Measurements from ENCODE around the gene TDRD7.

Gene TDRD7

GRCh38 chr9:97387936-97388684, 23.8 kb upstream of the TDRD7 start:
- DNase-seq (ENCODE audit: low read depth), result no peak

GRCh38 chr9:97388721-97389238, 23.1 kb upstream of the TDRD7 start:
- no peak for DNase-seq (ENCODE audit: low read depth)

- no peak for DNase-seq (ENCODE audit: low read depth)
Measured at GRCh38 chr9:97389249-97389648, 22.6 kb upstream of the TDRD7 start.

DNA sequence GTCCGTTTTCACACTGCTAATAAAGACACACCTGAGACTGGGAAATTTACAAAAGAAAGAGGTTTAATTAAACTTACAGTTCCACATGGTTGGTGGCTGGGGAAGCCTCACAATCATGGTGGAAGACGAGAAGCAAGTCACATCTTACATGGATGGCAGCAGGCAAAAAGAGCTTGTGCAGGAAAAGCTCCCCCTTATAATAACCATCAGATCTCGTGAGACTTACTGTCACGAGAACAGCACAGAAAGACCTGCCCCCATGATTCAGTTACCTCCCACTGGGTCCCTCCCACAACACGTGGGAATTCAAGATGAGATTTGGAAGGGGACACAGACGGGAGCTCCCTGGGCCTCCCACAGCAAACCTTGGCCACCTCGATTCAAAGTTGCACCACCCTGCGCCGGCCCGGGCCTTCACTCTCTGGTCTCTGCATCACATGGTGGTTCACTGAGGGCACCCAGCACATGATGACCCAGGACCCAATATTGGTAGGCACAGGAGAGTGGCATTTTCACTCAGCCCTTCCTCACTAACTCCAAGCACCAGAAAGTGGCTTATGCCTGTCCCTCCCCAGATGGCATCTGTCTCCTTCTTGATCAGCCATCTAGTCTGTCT, 21.0 kb upstream of the TDRD7 start:
- DNase-seq (ENCODE audit: low read depth), result no peak

GRCh38 chr9:97394881-97395280, 17.0 kb upstream of the TDRD7 start:
- no peak for DNase-seq (ENCODE audit: low read depth)

DNA sequence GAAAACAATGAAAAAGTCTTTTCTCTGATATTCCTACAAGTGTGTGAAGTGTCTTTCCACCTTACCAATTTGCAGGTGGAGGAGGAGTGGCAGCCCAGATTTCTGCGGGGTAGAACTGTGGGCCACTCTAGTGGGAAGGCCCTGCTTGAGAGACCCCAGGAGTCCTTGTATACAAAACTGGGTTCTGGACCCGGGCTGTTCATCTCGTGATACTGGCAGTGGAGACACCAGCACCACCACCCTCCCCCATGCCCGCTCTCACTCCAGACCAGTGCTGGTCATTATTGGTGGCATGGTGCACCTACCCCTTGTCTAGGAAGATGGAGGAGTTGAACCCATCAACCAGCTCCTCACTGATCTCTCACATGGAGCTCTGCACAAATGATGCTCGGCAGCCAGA, 16.2 kb upstream of the TDRD7 start:
- DNase-seq (ENCODE audit: low read depth), result no peak

DNA sequence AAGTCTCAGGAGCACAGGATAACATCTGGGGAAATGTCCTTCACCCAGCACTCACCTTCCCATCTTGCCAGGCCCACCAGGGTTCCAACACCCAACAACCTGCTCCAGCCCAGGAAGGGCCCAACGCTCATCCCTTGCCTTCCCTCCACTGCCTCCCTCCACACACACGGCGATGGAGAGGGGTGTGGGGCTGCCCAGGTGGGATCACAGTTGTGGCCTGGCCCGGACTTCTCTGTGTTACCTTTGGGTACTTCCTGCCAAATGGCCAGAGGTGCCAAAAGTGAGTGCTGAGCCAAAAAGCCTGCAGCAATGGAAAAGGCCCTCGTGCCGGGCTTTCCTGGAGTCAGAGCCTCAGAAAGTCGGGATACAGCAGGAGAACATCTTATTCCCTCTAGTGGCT, 15.6 kb upstream of the TDRD7 start:
- no peak for DNase-seq (ENCODE audit: low read depth)

DNA sequence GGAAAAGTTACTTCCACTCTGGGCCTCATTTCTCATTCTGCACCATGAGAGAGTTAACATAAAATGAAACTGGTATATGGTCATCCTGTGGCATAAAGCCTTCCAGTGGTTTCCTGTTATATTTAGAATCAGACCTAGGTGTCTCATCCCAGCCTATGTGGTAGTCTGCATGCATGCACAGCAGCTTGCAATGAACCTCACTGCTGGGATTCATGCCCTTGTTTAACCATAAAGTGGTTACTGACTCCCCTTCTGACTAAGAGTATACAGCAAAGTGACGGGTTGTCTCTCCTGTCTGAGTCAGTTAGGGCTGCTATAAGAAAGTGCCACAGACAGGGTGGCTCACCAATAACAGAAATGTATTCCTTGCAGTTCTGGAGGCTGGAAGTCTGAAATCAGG, 14.7 kb upstream of the TDRD7 start:
- no peak for DNase-seq (ENCODE audit: low read depth)

DNA sequence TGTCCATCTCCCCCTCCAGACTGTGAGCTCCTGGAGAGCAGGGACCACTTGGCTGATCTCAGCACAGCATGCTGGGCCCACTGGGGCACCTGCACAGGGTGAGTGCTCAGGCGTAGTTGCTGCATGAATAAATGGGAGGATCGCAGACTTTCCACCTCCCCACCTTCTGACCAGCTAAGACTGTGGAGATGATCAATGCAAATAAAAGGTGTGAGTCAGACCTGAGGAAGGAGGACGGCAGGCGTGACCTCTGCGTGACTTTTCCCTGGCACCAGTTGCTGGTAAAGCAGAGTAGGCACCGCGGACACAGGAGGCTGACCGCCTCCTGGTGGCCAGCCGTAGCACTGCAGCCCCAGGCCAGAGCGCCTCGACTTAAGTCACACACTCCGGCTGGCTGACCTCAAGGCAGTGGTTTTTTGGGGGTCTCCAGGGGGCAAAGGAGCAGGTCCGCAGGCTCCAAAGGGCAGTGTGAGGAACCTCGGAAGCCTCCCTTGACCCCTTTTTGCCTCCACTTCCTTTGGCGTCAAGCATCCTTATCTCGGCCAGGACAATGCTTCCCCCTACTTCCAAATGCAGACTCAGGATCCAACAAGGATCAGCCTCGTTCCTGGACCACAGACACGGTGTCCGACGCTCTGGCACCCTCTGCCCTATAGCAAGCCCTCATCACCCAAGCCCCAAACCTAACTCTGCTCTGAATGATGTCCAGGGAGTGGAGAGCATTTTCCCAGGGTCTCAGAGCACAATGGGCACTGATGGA, 12.7 kb upstream of the TDRD7 start:
- peak; percentile 35 for DNase-seq (ENCODE audit: low read depth)

DNA sequence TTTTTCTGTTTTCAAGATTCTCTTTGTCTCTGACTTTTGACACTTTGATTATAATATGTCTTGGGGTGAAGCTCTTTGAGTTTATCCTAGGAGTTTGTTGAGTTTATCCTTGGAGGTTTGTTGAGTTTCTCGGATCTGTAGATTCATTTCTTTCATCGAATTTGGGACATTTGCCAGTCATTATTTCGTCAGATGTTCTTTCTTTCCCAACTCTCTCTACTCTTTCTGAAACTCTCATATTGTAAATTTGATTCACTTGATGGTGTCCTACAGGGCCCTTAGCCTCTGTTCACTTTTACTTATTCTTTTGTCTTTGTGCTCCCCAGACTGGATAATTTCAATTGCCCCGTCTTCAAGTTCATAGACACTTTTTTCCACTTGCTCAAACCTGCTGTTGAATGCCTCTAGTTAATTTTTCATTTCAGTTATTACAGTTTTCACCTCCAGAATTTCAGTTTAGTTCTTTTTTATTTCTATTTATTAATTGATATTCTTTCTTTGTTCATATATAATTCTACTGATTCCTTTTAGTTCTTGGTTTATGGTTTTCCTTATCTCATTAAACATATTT, 8.1 kb upstream of the TDRD7 start:
- DNase-seq (ENCODE audit: low read depth), result no peak

- no peak for DNase-seq (ENCODE audit: low read depth)
Measured at GRCh38 chr9:97405551-97405950, 6.3 kb upstream of the TDRD7 start.

DNA sequence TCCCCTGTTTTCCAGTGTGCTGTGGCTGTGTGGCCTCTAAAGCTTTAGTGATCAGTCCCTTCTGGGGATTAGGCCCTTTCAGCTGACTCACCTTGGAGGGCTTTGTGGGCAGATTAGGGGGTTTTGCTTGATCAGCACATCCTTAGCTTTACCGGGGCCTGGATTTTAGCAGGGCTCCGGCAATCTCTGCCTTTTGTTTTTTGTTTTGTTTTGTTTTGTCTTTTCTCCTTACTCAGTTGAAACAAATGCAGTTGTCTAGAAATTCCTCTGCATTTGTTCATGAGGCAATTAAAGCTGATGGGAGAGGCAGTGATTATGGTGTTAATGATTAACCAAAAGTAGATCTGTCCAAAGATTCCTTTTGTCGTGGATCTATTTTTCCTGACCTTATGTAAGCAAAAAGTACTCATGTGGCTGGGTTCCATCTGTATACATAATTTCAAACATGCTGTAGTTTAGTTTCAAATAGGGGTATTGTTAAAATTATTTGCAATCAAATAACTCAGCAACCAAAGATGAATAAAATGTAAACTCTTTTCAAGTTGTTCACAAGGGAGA, 5.2 kb upstream of the TDRD7 start:
- no peak for DNase-seq (ENCODE audit: low read depth)

DNA sequence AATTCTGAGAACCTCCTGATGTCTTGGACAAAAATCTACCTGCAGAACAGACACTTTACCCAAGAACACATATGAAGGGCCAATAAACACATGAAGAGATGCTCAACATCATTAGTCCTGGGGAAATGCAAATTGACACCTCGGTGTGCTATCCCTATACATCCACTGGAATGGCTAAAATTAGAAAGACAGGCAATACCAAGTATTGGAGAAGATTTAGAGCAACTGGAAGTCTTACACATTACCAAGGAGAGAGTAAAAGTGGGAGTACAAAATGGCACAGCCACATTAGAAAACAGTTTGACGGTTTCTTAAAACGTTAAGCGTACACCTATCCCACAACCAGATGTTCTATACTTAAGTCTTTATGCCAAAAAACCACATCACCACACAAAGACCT, 3.3 kb upstream of the TDRD7 start:
- no peak for DNase-seq (ENCODE audit: low read depth)

- no peak for DNase-seq (ENCODE audit: low read depth)
Measured at GRCh38 chr9:97411440-97411788, 482 bp upstream of the TDRD7 start.

DNA sequence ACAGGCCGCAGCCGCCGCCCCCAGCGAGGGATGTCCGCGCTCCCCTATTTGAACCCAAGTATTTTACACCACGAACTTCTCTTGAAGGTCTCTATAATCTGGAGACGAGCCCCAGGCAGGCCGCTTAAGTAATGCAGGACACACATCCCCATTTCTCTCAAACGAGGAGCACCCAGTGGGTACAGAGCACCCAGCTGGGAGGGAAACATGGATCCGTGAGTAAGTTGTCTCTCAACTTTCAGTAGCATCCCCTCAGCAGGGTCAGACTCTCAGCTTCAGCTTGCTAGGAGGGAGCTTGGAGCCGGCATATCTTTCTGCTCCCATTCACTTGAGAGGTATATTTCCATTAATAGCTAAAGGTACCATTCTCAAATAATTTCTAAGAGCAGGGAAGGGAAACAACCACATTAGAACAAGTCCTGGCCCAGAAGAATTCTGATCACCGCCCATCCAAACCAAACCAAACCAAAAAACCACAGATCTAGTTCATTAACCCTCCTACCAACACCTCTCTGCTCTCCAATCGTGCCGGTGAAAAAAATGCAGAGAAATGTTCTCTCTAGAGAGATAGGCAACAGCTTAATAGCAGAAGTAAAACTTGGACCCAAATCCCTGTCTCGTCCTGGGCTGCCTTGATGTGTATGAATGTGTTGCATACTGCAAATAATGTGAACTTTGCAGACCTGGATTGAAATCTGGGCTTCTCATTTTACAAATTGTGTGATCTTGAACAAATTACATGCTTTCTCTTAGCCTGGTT, 910 bp downstream of the TDRD7 start:
- DNase-seq (ENCODE audit: low read depth), result peak; percentile 1

DNA sequence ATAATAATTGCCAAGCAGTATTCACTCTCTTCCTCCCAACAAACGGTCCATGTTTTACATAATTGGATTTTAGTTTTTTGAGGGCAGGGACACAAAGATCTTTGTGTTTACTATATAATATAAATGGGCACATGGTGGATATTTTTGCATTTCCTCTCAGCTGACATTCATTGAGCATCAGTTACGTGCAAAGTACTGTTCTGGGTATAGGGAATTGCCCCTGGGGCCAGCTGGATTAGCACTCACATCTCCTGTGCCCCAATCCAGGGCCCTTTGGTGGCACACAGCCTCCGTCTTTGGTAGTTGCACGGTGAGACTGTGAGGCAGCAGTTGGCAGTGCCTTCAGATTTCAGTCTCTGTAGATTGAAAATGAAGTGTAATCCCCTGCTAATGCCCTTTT, 1.6 kb downstream of the TDRD7 start:
- no peak for DNase-seq (ENCODE audit: low read depth)

GRCh38 chr9:97415146-97415545, 3.2 kb downstream of the TDRD7 start:
- DNase-seq (ENCODE audit: low read depth), result no peak

- no peak for DNase-seq (ENCODE audit: low read depth)
Measured at GRCh38 chr9:97418880-97419279, 7.0 kb downstream of the TDRD7 start.

- DNase-seq (ENCODE audit: low read depth), result peak; percentile 61
Measured at GRCh38 chr9:97419309-97419867, 7.5 kb downstream of the TDRD7 start.

GRCh38 chr9:97425336-97425972, 13.6 kb downstream of the TDRD7 start:
- no peak for DNase-seq (ENCODE audit: low read depth)

- DNase-seq (ENCODE audit: low read depth), result no peak
Measured at GRCh38 chr9:97425973-97426336, 14.1 kb downstream of the TDRD7 start.
